Heart right ventricle (tissue), 16 donors: Measurements from ENCODE around the gene AHNAK. TPM values are rescaled to one million over a fixed set of nuclear protein-coding genes. Genes with fewer than 3 reads are reported as not detected.
A peak's percentile ranks its signal among the peaks of the same experiment; 100 is the strongest.

ENCODE experiments used
- ATAC-seq, 8 donors: fragments of 200-7000 bp; cut with Tn5 transposase; one replicate each; pipeline ENCODE4 v1.9.1; 2020; ENCODE audit warnings: mild to moderate bottlenecking in 8 of 8, moderate library complexity in 8 of 8, moderate number of reproducible peaks in 1 of 8
- DNase-seq, 2 donors: peaks; one replicate each; pipeline ENCODE4 v3.0.0-alpha.2; 2020
- H3K27ac ChIP-seq, 10 donors: fragments of 200-600 bp; sonication (generic) in 2 of 10; one replicate each; pipeline versions ENCODE4 v1.5.0 to v1.8.0; 2020 to 2022; ENCODE audit warnings: mild to moderate bottlenecking in 3 of 10
- H3K27me3 ChIP-seq, 7 donors: fragments of 200-600 bp; one replicate each; pipeline ENCODE4 v1.8.0; 2021 to 2022; ENCODE audit warnings: mild to moderate bottlenecking in 2 of 7
- H3K36me3 ChIP-seq, 9 donors: fragments of 200-600 bp; sonication (generic) in 1 of 9; one replicate each; pipeline versions ENCODE4 v1.5.0 to v1.8.0; 2020 to 2022; ENCODE audit warnings: mild to moderate bottlenecking in 2 of 9
- H3K4me1 ChIP-seq, 9 donors: fragments of 200-600 bp; sonication (generic) in 1 of 9; one replicate each; pipeline versions ENCODE4 v1.5.0 to v1.8.0; 2020 to 2022; ENCODE audit warnings: mild to moderate bottlenecking in 4 of 9
- H3K4me3 ChIP-seq, 10 donors: fragments of 200-600 bp; sonication (generic) in 2 of 10; one replicate each; pipeline versions ENCODE4 v1.5.0 to v1.8.0; 2020 to 2022; ENCODE audit warnings: mild to moderate bottlenecking in 7 of 10, moderate library complexity in 2 of 10
- H3K9me3 ChIP-seq, 11 donors: fragments of 200-600 bp in 10 of 11; sonication (generic) in 2 of 11; one replicate each; pipeline versions ENCODE4 v1.5.0 to v1.8.0; 2013 to 2022; ENCODE audit warnings: mild to moderate bottlenecking in 2 of 11, control low read depth in 1 of 11, moderate library complexity in 1 of 11
- CTCF ChIP-seq, 9 donors: fragments of 200-600 bp; sonication (generic) in 2 of 9; IDR thresholded peaks; one replicate each; pipeline versions ENCODE4 v1.5.0 to v1.8.0; 2021 to 2022; ENCODE audit warnings: antibody characterized with exemption in 9 of 9, mild to moderate bottlenecking in 5 of 9, moderate library complexity in 1 of 9
- WGBS, 2 donors: extraction: QIAGEN DNeasy Blood & Tissue Kit; methylation state at CpG; one replicate each; pipeline ENCODE4 v1.1.7; 2013; ENCODE audit warnings: inconsistent platforms in 1 of 2; 5-methylcytosine and 5-hydroxymethylcytosine counted together
- intact Hi-C, 10 donors: fragments of 100-400 bp; cut with DNase I; formaldehyde crosslinking; loops; one replicate each; pipeline versions ENCODE4 v1.11.1 to v1.14.2; 2022
- polyA plus RNA-seq, 2 donors: library from polyadenylated mRNA; stranded (reverse); fragments of 200-250 nt; gene quantifications; one replicate each; pipeline ENCODE4 v1.2.3, GENCODE V29; 2013
- total RNA-seq, 10 donors: library from RNA; stranded (reverse); fragmentation: NEBNext Ultra II Directional in 3 of 10; extraction: Animal tissue kit (Norgen Biotek cat#: 25700) in 3 of 10; gene quantifications; one replicate each; pipeline versions ENCODE4 v1.2.1 to v1.2.4, GENCODE V29; 2021 to 2023
- donor health status: Arrhythmogenic right ventricular cardiomyopathy.
- donor health status: ischemic (EF 13 %, LVEDD 7.1; RV severe dilation, severe dysfunction).
- donor health status: healthy with polysubstance abuse.
- donor health status: DM: no; HTN: yes; CAD: no.
- donor health status: DM: no; HTN: no; CAD: no.
- donor health status: ischemic (EF 25% LVEDD 6.9; RV normal size, moderate dysfunction).
- donor health status: ischemic (EF 25% LVEDD 5.7; RV mildly dilated, moderate dysfunction).
- donor health status: healthy.
- donor health status: DM: yes; HTN: yes; CAD: no.
- donor health status: Ischemic cardiomyopathy.
- donor health status: ischemic (EF 35%, LVEDD 5.7; RV mildly dilated, moderate dysfunction).
- donor health status: nonischemic (EF 11% LVEDD 7.7; RV severe dilation, severe dysfunction).
- donor health status: DM: yes; HTN: yes; CAD: no.
- donor health status: PGD.
- donor health status: ischemic (EF 29% LVEDD 5.4; RV normal size, mild dysfunction).
- donor health status: nonischemic (EF 23%, LVEDD 6.1; RV moderate dilation, normal function).

The AHNAK gene
- total and polyA plus RNA-seq, 12 donors: 101 to 447 (median 366) TPM

GRCh38 chr11:62439785-62440602, 106.6 kb downstream of the AHNAK start:
- Histone ChIP-seq H3K4me1 (peaks cover 24 to 56% (median 48%) of the 10 kb centered on the region in 9 donors), H3K27ac (peak overlapping the region; percentile 17 to 91 (median 80)), H3K9me3 (no peaks in the 10 kb centered on the region), H3K4me3 (peak overlapping the region in 3 of 10 donors; percentile 8 to 13 (median 13)), H3K36me3 (no peaks in the 10 kb centered on the region), H3K27me3 (no peaks in the 10 kb centered on the region)
- peak in 1 of 9 donors; percentile 9 for TF ChIP-seq CTCF (IDR thresholded peaks at IDR 0.05)
- intact Hi-C loops: loop anchor here in 2 of 10 donors (5.0 to 10.0 kb wide), 2 partner anchors 65 to 102 kb away; no protein-coding TSS in a partner anchor
- 47 to 56% methylated on average over 23 of the region's 23 CpGs for WGBS, 2 donors
- ATAC-seq (peak; percentile 39 to 73 (median 60)), DNase-seq (peak; percentile 31 to 78)

GRCh38 chr11:62438641-62439040, 108.0 kb downstream of the AHNAK start:
- H3K27me3 ChIP-seq: no peaks in the 10 kb centered on the region
- 81 to 88% methylated on average over 4 of the region's 4 CpGs for WGBS, 2 donors
- H3K4me3 ChIP-seq: no peak overlapping the region
- H3K27ac ChIP-seq: no peak overlapping the region
- no peak for DNase-seq
- peaks cover 19 to 56% (median 46%) of the 10 kb centered on the region in 9 donors for H3K4me1 ChIP-seq
- no peaks in the 10 kb centered on the region for H3K9me3 ChIP-seq
- ATAC-seq: no peak
- no peaks in the 10 kb centered on the region for H3K36me3 ChIP-seq
- intact Hi-C loops: loop anchor here in 1 of 10 donors (10.0 kb wide), 1 partner anchor 66 kb away; no protein-coding TSS in a partner anchor
- TF ChIP-seq CTCF (IDR thresholded peaks at IDR 0.05): no peak

- WGBS, 2 donors: 97 to 100% methylated on average over 1 of the region's 1 CpG
- Histone ChIP-seq H3K4me1 (peaks cover 15 to 62% (median 49%) of the 10 kb centered on the region in 9 donors), H3K27ac (no peak overlapping the region), H3K4me3 (no peak overlapping the region), H3K27me3 (no peaks in the 10 kb centered on the region), H3K9me3 (no peaks in the 10 kb centered on the region), H3K36me3 (no peaks in the 10 kb centered on the region)
- ATAC-seq (no peak), DNase-seq (no peak)
- no peak for TF ChIP-seq CTCF (IDR thresholded peaks at IDR 0.05)
- intact Hi-C loops: loop anchor here in 1 of 10 donors (10.0 kb wide), 1 partner anchor 67 kb away; no protein-coding TSS in a partner anchor
Observed at GRCh38 chr11:62437616-62438015, 109.0 kb downstream of the AHNAK start.

GRCh38 chr11:62435846-62436660, 110.6 kb downstream of the AHNAK start:
- WGBS, 2 donors: 48 to 57% methylated on average over 5 of the region's 5 CpGs
- TF ChIP-seq CTCF (IDR thresholded peaks at IDR 0.05): no peak
- H3K27me3 ChIP-seq: no peaks in the 10 kb centered on the region
- peak overlapping the region; percentile 16 to 74 (median 45) for H3K27ac ChIP-seq
- H3K4me1 ChIP-seq: peaks cover 15 to 65% (median 48%) of the 10 kb centered on the region in 9 donors
- H3K9me3 ChIP-seq: no peaks in the 10 kb centered on the region
- ATAC-seq: peak in 7 of 8 donors; percentile 15 to 47 (median 32)
- no peak overlapping the region for H3K4me3 ChIP-seq
- intact Hi-C loops: loop anchor here in 1 of 10 donors (10.0 kb wide), 1 partner anchor 69 kb away; no protein-coding TSS in a partner anchor
- H3K36me3 ChIP-seq: no peaks in the 10 kb centered on the region
- no peak for DNase-seq
